NB4 (cell line): ENCODE data around the gene CDKN2AIP.

Experiments used
- DNase-seq: peaks from one replicate; pipeline ENCODE4 v3.0.0; 2010; ENCODE audit warnings: low read depth
- H3K4me3 ChIP-seq: one replicate; pipeline ENCODE4 v1.5.1; 2011; ENCODE audit warnings: mild to moderate bottlenecking, low read depth, low read length, moderate library complexity
- CTCF ChIP-seq: IDR thresholded peaks from one replicate; pipeline ENCODE4 v1.5.1; 2012; ENCODE audit warnings: low read depth, low read length
- MAX ChIP-seq: IDR thresholded peaks from 2 replicates; pipeline ENCODE4 v1.6.1; 2011; ENCODE audit warnings: low read depth, low read length
- MYC ChIP-seq: IDR thresholded peaks from 2 replicates; pipeline ENCODE4 v1.6.1; 2011; ENCODE audit warnings: low read depth, low read length
- POLR2A ChIP-seq: IDR thresholded peaks from 2 replicates; pipeline ENCODE4 v1.6.1; 2011; ENCODE audit warnings: mild to moderate bottlenecking; ENCODE audit not compliant: insufficient read length; ENCODE audit errors: extremely low read depth

CDKN2AIP gene

GRCh38 chr4:183443655-183444213 is 702 bp upstream of the CDKN2AIP start:
- H3K4me3 ChIP-seq = peak overlapping the region; percentile 80
- TF ChIP-seq POLR2A = no peak
- TF ChIP-seq MYC = no peak
- no peak; the same call in 1 of the 2 replicates for TF ChIP-seq MAX
- TF ChIP-seq CTCF = no peak
- no peak for DNase-seq

GRCh38 chr4:183445097-183445428 is 627 bp downstream of the CDKN2AIP start:
- TF ChIP-seq MAX (peak; percentile 41), CTCF (no peak), MYC (peak; percentile 16; the same call in 1 of the 2 replicates), POLR2A (no peak)
- peak overlapping the region; percentile 93 for H3K4me3 ChIP-seq
- DNase-seq = peak; percentile 76

- no peak for DNase-seq
- TF ChIP-seq CTCF = no peak
- TF ChIP-seq MYC = no peak
- no peak for TF ChIP-seq MAX
- TF ChIP-seq POLR2A = no peak
- peak overlapping the region; percentile 93 for H3K4me3 ChIP-seq
These were observed 3.2 kb downstream of the CDKN2AIP start for GRCh38 chr4:183447646-183448045.

- H3K4me3 ChIP-seq = no peak overlapping the region
- TF ChIP-seq CTCF (no peak), POLR2A (no peak), MYC (no peak), MAX (no peak)
- DNase-seq = no peak
These were observed 4.0 kb downstream of the CDKN2AIP start for GRCh38 chr4:183448436-183448835.

GRCh38 chr4:183449193-183449882 is 4.9 kb downstream of the CDKN2AIP start:
- TF ChIP-seq POLR2A (no peak), CTCF (no peak), MAX (no peak), MYC (no peak)
- H3K4me3 ChIP-seq = no peak overlapping the region
- DNase-seq = no peak
